CD1c-positive myeloid dendritic cell (primary cell): Measurements from ENCODE around the gene CERS6.
"Not testable (repeated sequence)": the region's sequence is repeated elsewhere in the genome, so short reads cannot be mapped to it uniquely, and the experiment has no call there.

ENCODE experiments used
- DNase-seq: peaks from one replicate; pipeline ENCODE4 v3.0.0-alpha.2; 2016; ENCODE audit errors: extremely low spot score

Gene CERS6

DNA sequence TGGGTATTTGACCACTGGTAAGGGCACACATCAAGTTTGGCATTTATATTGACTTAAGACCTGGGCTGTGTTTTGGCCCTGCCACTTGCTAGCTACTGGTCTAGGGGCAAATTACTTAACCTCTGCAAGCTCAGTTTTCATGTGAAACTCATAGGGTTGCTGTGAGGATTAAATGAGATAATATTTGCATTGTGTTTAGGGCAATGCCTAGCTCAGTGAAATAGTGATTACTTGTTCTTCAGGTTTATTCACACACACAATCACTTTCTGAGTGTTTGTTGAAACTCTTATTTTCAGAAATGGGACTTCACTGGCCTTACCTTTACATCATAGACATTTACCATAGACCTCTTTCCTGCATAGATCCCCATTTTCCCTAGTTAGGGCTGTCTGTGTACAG lies 12.3 kb downstream of the CERS6 start:
- DNase-seq: no peak

DNA sequence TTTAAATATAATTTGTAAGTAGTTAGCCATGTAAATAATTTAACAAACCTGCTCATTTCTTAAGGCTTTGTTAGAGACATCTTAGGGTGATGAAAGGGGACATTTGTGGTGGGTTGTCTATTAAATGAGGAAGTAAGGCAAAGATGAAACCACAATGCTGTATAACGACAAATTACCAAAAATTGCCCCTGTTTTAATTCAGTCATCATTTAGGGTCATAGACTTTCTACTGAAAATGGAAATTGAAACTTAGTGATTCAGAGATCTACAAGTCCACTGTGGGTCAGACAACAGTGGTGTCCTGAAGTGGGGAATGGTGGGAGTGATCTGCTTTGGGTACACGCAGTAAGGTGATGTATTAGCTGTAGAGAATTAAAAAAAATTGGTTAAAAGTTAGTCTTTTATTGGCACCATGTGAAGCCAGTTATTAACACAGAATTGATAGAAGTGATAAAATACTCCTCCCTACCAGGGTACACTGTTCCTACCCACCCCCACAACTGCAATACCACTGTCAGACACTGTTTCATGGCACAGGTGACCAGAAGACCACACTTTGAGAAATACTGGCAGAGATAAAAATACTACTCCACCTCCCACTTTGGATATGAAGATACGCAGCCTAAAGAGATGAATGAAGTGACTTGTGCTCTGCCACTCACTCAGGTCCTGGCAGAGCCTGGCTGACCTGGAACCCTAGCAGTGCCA lies 13.4 kb downstream of the CERS6 start:
- peak; percentile 49 for DNase-seq

- no peak for DNase-seq
These were observed 14.5 kb downstream of the CERS6 start for GRCh38 chr2:168470320-168471162.

GRCh38 chr2:168471163-168471475 lies 15.0 kb downstream of the CERS6 start:
- DNase-seq: no peak

GRCh38 chr2:168475636-168476035 lies 19.6 kb downstream of the CERS6 start:
- no peak for DNase-seq

- DNase-seq: no peak
These were observed 22.1 kb downstream of the CERS6 start for GRCh38 chr2:168478206-168478605.

GRCh38 chr2:168480356-168480755 lies 24.3 kb downstream of the CERS6 start:
- DNase-seq: no peak

DNA sequence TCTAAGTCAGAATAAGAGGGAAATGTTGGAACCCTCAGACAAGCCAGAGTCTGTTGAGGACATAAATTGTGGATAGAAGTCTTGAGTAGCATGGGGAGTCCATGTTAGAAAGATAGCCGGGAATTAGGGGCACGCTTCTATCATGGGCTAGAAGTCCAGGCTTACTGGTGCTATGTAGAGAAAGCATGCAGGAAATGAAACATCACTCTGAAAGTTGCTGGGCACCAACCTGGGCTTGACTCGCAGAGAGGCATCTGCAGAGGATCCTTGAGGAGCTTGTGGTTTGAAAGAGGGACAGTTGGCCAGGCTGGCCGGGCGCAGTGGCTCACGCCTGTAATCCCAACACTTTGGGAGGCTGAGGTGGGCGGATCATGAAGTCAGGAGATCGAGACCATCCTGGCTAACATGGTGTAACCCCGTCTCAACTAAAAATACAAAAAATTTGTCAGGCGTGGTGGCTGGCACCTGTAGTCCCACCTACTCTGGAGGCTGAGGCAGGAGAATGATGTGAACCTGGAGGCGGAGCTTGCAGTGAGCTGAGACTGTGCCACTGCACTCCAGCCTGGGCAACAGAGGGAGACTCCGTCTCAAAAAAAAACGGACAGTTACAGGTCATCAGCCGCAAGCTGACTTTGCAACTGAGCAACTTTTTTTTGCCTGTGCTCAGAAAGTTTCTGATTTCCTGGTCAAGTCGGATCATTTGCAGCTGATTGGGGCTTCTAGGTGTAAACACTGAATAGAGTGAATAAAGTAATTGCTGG lies 24.9 kb downstream of the CERS6 start:
- DNase-seq: no peak

GRCh38 chr2:168482269-168482668 lies 26.2 kb downstream of the CERS6 start:
- DNase-seq: no peak

- no peak for DNase-seq
These were observed 27.1 kb downstream of the CERS6 start for GRCh38 chr2:168482952-168483831.

DNA sequence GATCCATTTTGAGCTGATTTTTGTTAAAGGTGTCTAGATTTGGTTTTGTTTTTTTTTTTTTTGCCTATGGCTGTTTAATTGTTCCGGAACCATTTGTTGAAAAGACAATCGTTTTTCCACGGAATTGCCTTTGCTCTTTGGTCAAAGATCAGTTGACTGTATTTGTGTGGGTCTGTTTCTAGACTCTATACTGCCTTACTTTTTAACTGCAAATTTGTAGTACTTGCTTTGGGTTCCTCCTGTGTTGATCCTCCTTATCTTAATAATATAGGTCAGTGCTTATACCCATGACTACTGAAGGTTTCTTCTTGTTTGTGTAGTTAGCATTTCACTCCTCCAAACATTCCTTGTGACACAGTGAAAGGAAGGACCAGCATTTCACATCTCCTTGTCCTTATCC lies 30.4 kb downstream of the CERS6 start:
- DNase-seq: no peak

- peak; percentile 64 for DNase-seq
These were observed 34.2 kb downstream of the CERS6 start for GRCh38 chr2:168490015-168490874.

- DNase-seq: peak; percentile 34
These were observed 35.0 kb downstream of the CERS6 start for GRCh38 chr2:168490946-168491605.

DNA sequence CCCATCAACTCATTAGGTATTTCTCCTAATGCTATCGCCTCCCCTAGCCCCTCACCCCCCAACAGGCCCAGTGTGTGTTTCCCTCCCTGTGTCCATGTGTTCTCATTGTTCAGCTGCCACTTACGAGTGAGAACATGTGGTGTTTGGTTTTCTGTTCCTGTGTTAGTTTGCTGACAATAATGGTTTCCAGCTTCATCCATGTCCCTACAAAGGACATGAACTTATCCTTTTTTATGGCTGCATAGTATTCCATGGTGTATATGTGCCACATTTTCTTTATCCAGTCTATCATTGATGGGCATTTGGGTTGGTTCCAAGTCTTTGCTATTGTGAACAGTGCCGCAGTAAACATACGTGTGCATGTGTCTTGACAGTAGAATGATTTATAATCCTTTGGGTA lies 35.7 kb downstream of the CERS6 start:
- not testable (repeated sequence) for DNase-seq

GRCh38 chr2:168493219-168493618 lies 37.1 kb downstream of the CERS6 start:
- not testable (repeated sequence) for DNase-seq

GRCh38 chr2:168494190-168494711 lies 38.2 kb downstream of the CERS6 start:
- no peak for DNase-seq

DNA sequence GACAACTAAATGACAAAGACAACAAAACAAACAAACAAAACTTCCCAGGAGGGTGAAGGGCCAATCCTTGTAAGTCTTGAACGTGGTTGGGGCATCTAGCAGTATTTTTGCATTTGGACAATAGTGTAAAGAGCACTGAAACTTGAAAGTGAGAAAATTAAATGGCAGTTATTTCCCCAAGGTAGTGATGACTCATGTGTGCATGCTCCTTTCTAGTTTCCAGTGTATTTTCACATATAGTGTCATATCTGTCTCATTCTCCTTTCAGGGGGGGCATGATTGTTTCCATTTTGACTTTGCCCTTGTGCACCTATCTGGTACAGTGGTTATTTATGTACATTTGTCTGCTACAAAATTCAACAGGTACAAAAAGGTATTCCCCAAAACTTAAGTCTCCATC lies 39.5 kb downstream of the CERS6 start:
- DNase-seq: no peak

- DNase-seq: no peak
These were observed 40.8 kb downstream of the CERS6 start for GRCh38 chr2:168496906-168497305.

DNA sequence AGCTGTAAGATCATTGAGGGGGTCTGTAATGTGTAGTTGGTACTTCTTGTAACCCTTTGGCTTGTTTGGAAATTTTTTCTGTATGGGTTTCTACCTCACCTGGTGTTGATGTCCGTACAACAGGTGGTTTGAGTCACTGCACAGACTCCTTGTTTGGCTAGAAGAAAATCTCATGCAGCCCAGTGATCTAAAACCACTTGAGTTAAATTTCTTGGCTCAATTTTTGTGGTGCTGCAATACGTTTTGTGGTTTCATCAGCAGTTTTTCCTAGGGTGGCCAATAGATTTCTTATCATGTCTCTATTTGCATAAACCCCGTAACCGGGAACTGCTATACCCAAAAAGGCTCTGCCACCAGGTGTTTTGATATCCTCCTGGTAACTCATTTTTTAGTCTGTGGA lies 43.4 kb downstream of the CERS6 start:
- no peak for DNase-seq

DNA sequence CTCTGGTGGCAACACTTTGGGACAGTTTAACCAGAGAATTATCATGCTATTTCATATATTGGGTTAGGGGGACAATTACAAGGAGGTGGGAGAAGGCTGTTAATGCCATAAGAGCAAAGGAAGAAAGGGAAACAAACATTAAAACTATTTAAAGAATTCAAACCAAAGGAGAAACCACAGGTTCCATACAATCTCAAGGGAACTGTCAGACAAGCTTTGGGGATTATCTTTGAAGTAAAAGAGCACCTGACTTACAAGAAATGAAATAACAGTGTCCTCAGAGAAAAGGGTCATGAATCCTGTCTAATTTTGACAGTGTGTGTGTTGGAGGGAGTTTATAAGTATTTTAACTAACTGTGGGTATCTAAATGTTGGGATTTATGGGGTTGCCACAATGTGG lies 44.4 kb downstream of the CERS6 start:
- no peak for DNase-seq
